Astrocyte of the spinal cord (primary cell): ENCODE results near the gene TTC24.

Source experiments
- DNase-seq: peaks from one replicate; pipeline ENCODE4 v3.0.0; 2011; ENCODE audit warnings: low read depth, low spot score
- H3K4me3 ChIP-seq: 2 replicates; pipeline ENCODE4 v1.5.1; 2011; ENCODE audit warnings: low read depth, mild to moderate bottlenecking, low read length, moderate library complexity
- in situ Hi-C: cut with HindIII; loops from 2 replicates; pipeline ENCODE4 v1.10.0; 2017; ENCODE audit warnings: low sequenced_read_pairs
- TF ChIP-seq, protein P1 (sequence below): IDR thresholded peaks from 2 replicates; pipeline ENCODE4 v1.5.1; 2012; ENCODE audit warnings: low read depth, mild to moderate bottlenecking, low read length, inconsistent platforms

Gene TTC24

DNA sequence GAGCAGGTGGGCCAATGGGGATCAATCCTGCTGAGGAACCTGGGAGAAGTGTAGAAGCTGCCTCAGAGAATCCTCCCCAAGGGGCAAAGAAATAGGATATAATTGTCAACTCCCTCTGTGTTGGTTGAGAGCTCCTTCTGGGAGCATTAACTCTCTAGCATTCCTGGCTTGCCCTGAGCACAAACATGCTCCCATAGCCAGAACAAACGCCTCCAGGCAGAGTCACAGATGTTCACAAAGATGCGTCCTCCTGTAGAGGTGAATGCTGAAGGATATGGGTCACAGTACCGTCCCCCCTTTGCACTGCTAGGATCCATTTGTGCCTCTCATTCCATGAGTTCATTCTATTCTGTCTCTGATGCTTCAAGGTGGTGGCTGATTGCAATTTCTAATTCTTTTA lies 52.8 kb downstream of the TTC24 start:
- in situ Hi-C loops = no loop called here
- TF ChIP-seq, protein P1, sequence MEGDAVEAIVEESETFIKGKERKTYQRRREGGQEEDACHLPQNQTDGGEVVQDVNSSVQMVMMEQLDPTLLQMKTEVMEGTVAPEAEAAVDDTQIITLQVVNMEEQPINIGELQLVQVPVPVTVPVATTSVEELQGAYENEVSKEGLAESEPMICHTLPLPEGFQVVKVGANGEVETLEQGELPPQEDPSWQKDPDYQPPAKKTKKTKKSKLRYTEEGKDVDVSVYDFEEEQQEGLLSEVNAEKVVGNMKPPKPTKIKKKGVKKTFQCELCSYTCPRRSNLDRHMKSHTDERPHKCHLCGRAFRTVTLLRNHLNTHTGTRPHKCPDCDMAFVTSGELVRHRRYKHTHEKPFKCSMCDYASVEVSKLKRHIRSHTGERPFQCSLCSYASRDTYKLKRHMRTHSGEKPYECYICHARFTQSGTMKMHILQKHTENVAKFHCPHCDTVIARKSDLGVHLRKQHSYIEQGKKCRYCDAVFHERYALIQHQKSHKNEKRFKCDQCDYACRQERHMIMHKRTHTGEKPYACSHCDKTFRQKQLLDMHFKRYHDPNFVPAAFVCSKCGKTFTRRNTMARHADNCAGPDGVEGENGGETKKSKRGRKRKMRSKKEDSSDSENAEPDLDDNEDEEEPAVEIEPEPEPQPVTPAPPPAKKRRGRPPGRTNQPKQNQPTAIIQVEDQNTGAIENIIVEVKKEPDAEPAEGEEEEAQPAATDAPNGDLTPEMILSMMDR = no peak
- DNase-seq = no peak

More for the DNA sequence above, 52.8 kb downstream of the TTC24 start:
- H3K4me3 ChIP-seq = no peak overlapping the region
